Neural progenitor cell (in vitro differentiated cells): Measurements from ENCODE around the gene TRPV5. TPM values are rescaled to one million over a fixed set of nuclear protein-coding genes. Genes with fewer than 3 reads are reported as not detected.

Experiments used
- DNase-seq: peaks from one replicate; pipeline ENCODE4 v3.0.0-alpha.2; 2016; ENCODE audit warnings: low spot score
- H2AFZ ChIP-seq: fragments of 200-600 bp; sonication (generic); replicated peaks from 2 replicates; pipeline ENCODE4 v1.6.1; 2016; ENCODE audit warnings: antibody characterized with exemption
- H3F3A ChIP-seq: fragments of 200-600 bp; sonication (generic); 2 replicates; pipeline ENCODE4 v1.6.1; 2016; ENCODE audit warnings: antibody characterized with exemption, low read depth
- H3K27ac ChIP-seq: fragments of 200-600 bp; sonication (generic); 2 replicates; pipeline ENCODE4 v1.5.1; 2016; ENCODE audit warnings: mild to moderate bottlenecking
- H3K27me3 ChIP-seq: fragments of 200-600 bp; sonication (generic); 2 replicates; pipeline ENCODE4 v1.6.1; 2016; ENCODE audit warnings: mild to moderate bottlenecking, moderate library complexity
- H3K36me3 ChIP-seq: fragments of 200-600 bp; sonication (generic); 2 replicates; pipeline ENCODE4 v1.5.1; 2016
- H3K4me1 ChIP-seq: fragments of 200-600 bp; sonication (generic); 2 replicates; pipeline ENCODE4 v1.6.1; 2016; ENCODE audit warnings: mixed run types
- H3K4me2 ChIP-seq: fragments of 200-600 bp; sonication (generic); 2 replicates; pipeline ENCODE4 v1.6.1; 2016
- H3K4me3 ChIP-seq: fragments of 200-600 bp; sonication (generic); 2 replicates; pipeline ENCODE4 v1.5.1; 2016
- H3K79me2 ChIP-seq: fragments of 200-600 bp; sonication (generic); 2 replicates; pipeline ENCODE4 v1.6.1; 2016; ENCODE audit warnings: low read depth
- H3K9ac ChIP-seq: fragments of 200-600 bp; sonication (generic); 2 replicates; pipeline ENCODE4 v1.6.1; 2016
- H3K9me3 ChIP-seq: fragments of 200-600 bp; sonication (generic); 2 replicates; pipeline ENCODE4 v1.5.1; 2016; ENCODE audit warnings: low read depth
- H4K20me1 ChIP-seq: fragments of 200-600 bp; sonication (generic); 2 replicates; pipeline ENCODE4 v1.6.1; 2016; ENCODE audit warnings: low read depth
- H3K27ac Mint-ChIP-seq: 3 replicates; pipeline ENCODE4 v1.8.0; 2021; ENCODE audit warnings: mixed read lengths
- H3K27me3 Mint-ChIP-seq: 2 replicates; pipeline ENCODE4 v1.8.0; 2022; ENCODE audit warnings: low read depth, mild to moderate bottlenecking, inconsistent platforms, moderate library complexity, mixed read lengths; ENCODE audit not compliant: insufficient read depth
- H3K36me3 Mint-ChIP-seq: 3 replicates; pipeline ENCODE4 v1.8.0; 2021; ENCODE audit warnings: mixed read lengths
- H3K4me1 Mint-ChIP-seq: 3 replicates; pipeline ENCODE4 v1.8.0; 2021; ENCODE audit warnings: mixed read lengths
- H3K4me3 Mint-ChIP-seq: 3 replicates; pipeline ENCODE4 v1.8.0; 2021; ENCODE audit warnings: mild to moderate bottlenecking, moderate library complexity, mixed read lengths
- H3K9me3 Mint-ChIP-seq: 3 replicates; pipeline ENCODE4 v1.8.0; 2020; ENCODE audit warnings: mixed read lengths
- CTCF ChIP-seq: fragments of 200-600 bp; sonication (generic); IDR thresholded peaks from 2 replicates; pipeline ENCODE4 v1.5.1; 2017; ENCODE audit warnings: antibody characterized with exemption, mild to moderate bottlenecking
- EZH2 ChIP-seq: fragments of 200-600 bp; sonication (generic); IDR thresholded peaks from 2 replicates; pipeline ENCODE4 v1.6.1; 2017; ENCODE audit warnings: antibody characterized with exemption, mild to moderate bottlenecking, moderate library complexity
- EZH2phosphoT487 ChIP-seq: fragments of 200-600 bp; sonication (generic); IDR thresholded peaks from 2 replicates; pipeline ENCODE4 v1.6.1; 2017; ENCODE audit warnings: antibody characterized with exemption
- total RNA-seq: library from RNA; depleted of rRNA; stranded (reverse); fragments of >200 nt; gene quantifications from 2 replicates; pipeline ENCODE4 v1.2.3, GENCODE V29; 2015; ENCODE audit warnings: low replicate concordance

TRPV5 gene
- total RNA-seq, 1 donor from 2014 or later = not detected

- no peak overlapping the region for H3K4me2 ChIP-seq
- no peak for DNase-seq
- no peak overlapping the region for H2AFZ ChIP-seq
- H3K4me3 ChIP-seq = no peak overlapping the region
- H3K4me3 Mint-ChIP-seq = no peak overlapping the region
- no peak for TF ChIP-seq EZH2phosphoT487
- TF ChIP-seq CTCF = no peak
- TF ChIP-seq EZH2 = no peak
- H3K27ac ChIP-seq = no peak overlapping the region
- H3F3A ChIP-seq = no peaks in the 10 kb centered on the region
- H3K79me2 ChIP-seq = no peaks in the 10 kb centered on the region
- H3K9ac ChIP-seq = no peak overlapping the region
- H3K36me3 Mint-ChIP-seq = no peaks in the 10 kb centered on the region
- no peaks in the 10 kb centered on the region for H4K20me1 ChIP-seq
- no peaks in the 10 kb centered on the region for H3K4me1 Mint-ChIP-seq
- H3K36me3 ChIP-seq = no peaks in the 10 kb centered on the region
- H3K9me3 Mint-ChIP-seq = no peaks in the 10 kb centered on the region
- no peaks in the 10 kb centered on the region for H3K27me3 Mint-ChIP-seq
- no peak overlapping the region for H3K27ac Mint-ChIP-seq
- no peaks in the 10 kb centered on the region for H3K4me1 ChIP-seq
- no peaks in the 10 kb centered on the region for H3K27me3 ChIP-seq
- no peaks in the 10 kb centered on the region for H3K9me3 ChIP-seq
These were observed 15.1 kb upstream of the TRPV5 start for GRCh38 chr7:142948603-142949002.

GRCh38 chr7:142945001-142945400, 11.5 kb upstream of the TRPV5 start:
- Histone ChIP-seq H3K4me3 (no peak overlapping the region), H3K4me2 (no peak overlapping the region), H3K9ac (no peak overlapping the region), H4K20me1 (no peaks in the 10 kb centered on the region), H3K9me3 (no peaks in the 10 kb centered on the region), H3K79me2 (no peaks in the 10 kb centered on the region), H3K4me1 (no peaks in the 10 kb centered on the region), H3K36me3 (no peaks in the 10 kb centered on the region), H3K27me3 (no peaks in the 10 kb centered on the region), H2AFZ (no peak overlapping the region), H3K27ac (no peak overlapping the region), H3F3A (no peaks in the 10 kb centered on the region)
- H3K27me3 Mint-ChIP-seq = no peaks in the 10 kb centered on the region
- H3K36me3 Mint-ChIP-seq = no peaks in the 10 kb centered on the region
- no peak for TF ChIP-seq CTCF
- TF ChIP-seq EZH2phosphoT487 = no peak
- TF ChIP-seq EZH2 = no peak
- no peaks in the 10 kb centered on the region for H3K9me3 Mint-ChIP-seq
- H3K4me1 Mint-ChIP-seq = no peaks in the 10 kb centered on the region
- H3K4me3 Mint-ChIP-seq = no peak overlapping the region
- H3K27ac Mint-ChIP-seq = no peak overlapping the region
- no peak for DNase-seq

- no peaks in the 10 kb centered on the region for H3K79me2 ChIP-seq
- Mint-ChIP-seq H3K36me3 (no peaks in the 10 kb centered on the region), H3K4me3 (no peak overlapping the region), H3K27ac (no peak overlapping the region), H3K27me3 (peaks cover 2% of the 10 kb centered on the region), H3K4me1 (no peaks in the 10 kb centered on the region), H3K9me3 (no peaks in the 10 kb centered on the region)
- no peak for DNase-seq
- no peaks in the 10 kb centered on the region for H4K20me1 ChIP-seq
- no peaks in the 10 kb centered on the region for H3K9me3 ChIP-seq
- TF ChIP-seq EZH2phosphoT487 (no peak), EZH2 (no peak), CTCF (no peak)
- no peak overlapping the region for H3K4me3 ChIP-seq
- no peak overlapping the region for H2AFZ ChIP-seq
- H3K36me3 ChIP-seq = no peaks in the 10 kb centered on the region
- H3K9ac ChIP-seq = no peak overlapping the region
- no peaks in the 10 kb centered on the region for H3K4me1 ChIP-seq
- H3K27me3 ChIP-seq = no peaks in the 10 kb centered on the region
- H3F3A ChIP-seq = no peaks in the 10 kb centered on the region
- H3K4me2 ChIP-seq = no peak overlapping the region
- H3K27ac ChIP-seq = no peak overlapping the region
These were observed 10.2 kb upstream of the TRPV5 start for GRCh38 chr7:142943706-142944268.
